K562 (cell line): ENCODE measurements around the gene PRF1. TPM values are rescaled to one million over a fixed set of nuclear protein-coding genes. Genes with fewer than 3 reads are reported as not detected.

Experiments used
- ARID4B ChIP-seq: sonication (generic); formaldehyde crosslinking; IDR thresholded peaks from 2 replicates; pipeline ENCODE4 v1.8.0; 2022; ENCODE audit warnings: mild to moderate bottlenecking, missing genetic modification reagents
- E4F1 ChIP-seq: fragments of 250-450 bp; sonication (Bioruptor Pico); IDR thresholded peaks from 2 replicates; pipeline ENCODE4 v1.5.0; 2021; ENCODE audit warnings: mild to moderate bottlenecking, borderline replicate concordance
- FOXA3 ChIP-seq, 2 experiments: fragments of 450-650 bp in 1 of 2; sonication (generic) in 1 of 2; formaldehyde crosslinking; IDR thresholded peaks in 1 of 2; conservative IDR thresholded peaks in 1 of 2; 2 replicates each; pipeline versions ENCODE4 v1.4.0 to v1.8.0; 2020 to 2022; ENCODE audit warnings: mild to moderate bottlenecking in 2 of 2, missing genetic modification reagents in 1 of 2
- HMGXB4 ChIP-seq: sonication (generic); formaldehyde crosslinking; IDR thresholded peaks from 2 replicates; pipeline ENCODE4 v1.8.1; 2023; ENCODE audit warnings: mild to moderate bottlenecking, missing genetic modification reagents
- NCOA2 ChIP-seq, 2 experiments: fragments of 450-650 bp; IDR thresholded peaks; 2 replicates each; pipeline ENCODE4 v1.6.1; 2018; ENCODE audit warnings: mild to moderate bottlenecking in 2 of 2, moderate library complexity in 1 of 2; ENCODE audit not compliant: partially characterized antibody in 2 of 2
- TAL1 ChIP-seq: fragments of 450-650 bp; IDR thresholded peaks from 2 replicates; pipeline ENCODE4 v1.6.1; 2016; ENCODE audit warnings: mild to moderate bottlenecking
- ZNF318 ChIP-seq, 2 experiments: fragments of 450-650 bp; IDR thresholded peaks; 2 replicates each; pipeline ENCODE4 v1.6.1; 2016; ENCODE audit warnings: mild to moderate bottlenecking in 2 of 2, borderline replicate concordance in 1 of 2, low read depth in 1 of 2, moderate library complexity in 1 of 2
- ZNF431 ChIP-seq: sonication (generic); formaldehyde crosslinking; IDR thresholded peaks from 2 replicates; pipeline ENCODE4 v1.8.0; 2022; ENCODE audit warnings: mild to moderate bottlenecking, missing genetic modification reagents
- polyA plus RNA-seq, 8 experiments: library from polyadenylated mRNA; depleted of rRNA in 4 of 8; stranded (reverse) in 5 of 8; unstranded in 3 of 8; fragments of >200 nt; fragmentation: Nextera tagmentation in 2 of 8; fragmentation: Illumina TruSeq in 1 of 8; extraction: Ambion mirVana in 2 of 8; extraction: Trizol in 1 of 8; gene quantifications; 2 replicates each; pipeline versions ENCODE4 v1.2.1 to v1.2.3, GENCODE V29; 2011 to 2014; ENCODE audit warnings: inconsistent platforms in 1 of 8, missing spikeins in 1 of 8
- total RNA-seq, 7 experiments: library from RNA; depleted of rRNA in 6 of 7; stranded (reverse); fragments of >200 nt in 6 of 7; fragmentation: Illumina TruSeq in 2 of 7; extraction: Trizol in 2 of 7; gene quantifications; 2 replicates each; pipeline versions ENCODE4 v1.2.1 to v1.2.3, GENCODE V29; 2011 to 2021; ENCODE audit warnings: low replicate concordance in 1 of 7

PRF1 gene
- total and polyA plus RNA-seq, 9 of the 15 experiments (the other 6 are each of a cell fraction or from before 2014, with no cell fraction given), result 3.8 to 8.6 (median 6.3) TPM

DNA sequence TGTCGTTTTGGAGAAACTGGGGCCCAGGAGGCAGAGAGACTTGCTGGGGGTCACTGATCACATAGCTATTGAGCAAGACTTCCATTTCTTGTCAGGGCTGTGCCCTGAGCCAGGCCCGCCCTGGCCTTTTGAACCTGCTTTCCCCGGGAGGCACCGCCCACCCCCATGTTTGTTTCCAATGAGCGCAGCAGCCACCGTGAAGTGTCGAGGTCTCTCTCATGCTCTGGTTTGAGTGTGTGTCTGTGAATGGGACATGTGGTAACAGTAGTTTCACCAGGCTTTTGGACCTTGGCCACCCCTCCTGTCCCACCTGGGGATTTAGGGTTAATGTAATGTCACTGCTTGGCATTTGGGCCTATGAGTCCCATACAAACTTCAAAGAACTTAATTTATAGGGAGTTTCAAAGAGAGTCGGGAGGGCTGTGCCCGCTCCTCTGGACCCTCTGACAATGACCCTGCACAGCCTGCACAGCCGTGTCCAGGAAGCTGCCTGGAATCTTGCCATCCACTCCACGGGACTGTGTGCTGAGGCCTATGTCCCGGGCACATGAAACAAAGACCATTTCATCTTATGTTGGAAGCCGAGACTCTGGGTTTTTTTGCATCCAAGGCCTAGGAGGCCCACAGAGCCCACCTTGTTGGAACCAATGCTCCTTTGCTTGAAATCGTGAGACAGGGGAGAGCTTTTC, 6.3 kb downstream of the PRF1 start (continued):
- TF ChIP-seq ZNF318 (IDR thresholded peaks at IDR 0.05; ENCODE audit: borderline replicate concordance in 1 of 2, low read depth in 1 of 2) (no peak), HMGXB4 (CRISPR knock-in tag) (no peak), NCOA2 (IDR thresholded peaks at IDR 0.05; ENCODE audit: partially characterized antibody in 2 of 2) (no peak), ZNF431 (CRISPR knock-in tag) (no peak), FOXA3 (CRISPR knock-in tag; conservative IDR thresholded peaks at IDR 0.05 in 1 of 2, IDR thresholded peaks at IDR 0.05 in 1 of 2) (no peak), ARID4B (CRISPR knock-in tag) (no peak), TAL1 (no peak), E4F1 (CRISPR knock-in tag) (no peak)
